ENCODE measurements around the gene DIRAS2.
"Not testable (repeated sequence)": the region's sequence is repeated elsewhere in the genome, so short reads cannot be mapped to it uniquely, and the experiment has no call there.

Gene DIRAS2

GRCh38 chr9:90642570-90643539 is at the start of gene DIRAS2:
Gene DIRAS2, minus strand, starts transcription at chr9:90642824. Its CDS starts 28,997 bp downstream, at chr9:90613827.
- no peak for DNase-seq (ENCODE audit: low read depth)

GRCh38 chr9:90684736-90685135 is 42.1 kb upstream of the DIRAS2 start:
- no peak for DNase-seq (ENCODE audit: low read depth)

DNA sequence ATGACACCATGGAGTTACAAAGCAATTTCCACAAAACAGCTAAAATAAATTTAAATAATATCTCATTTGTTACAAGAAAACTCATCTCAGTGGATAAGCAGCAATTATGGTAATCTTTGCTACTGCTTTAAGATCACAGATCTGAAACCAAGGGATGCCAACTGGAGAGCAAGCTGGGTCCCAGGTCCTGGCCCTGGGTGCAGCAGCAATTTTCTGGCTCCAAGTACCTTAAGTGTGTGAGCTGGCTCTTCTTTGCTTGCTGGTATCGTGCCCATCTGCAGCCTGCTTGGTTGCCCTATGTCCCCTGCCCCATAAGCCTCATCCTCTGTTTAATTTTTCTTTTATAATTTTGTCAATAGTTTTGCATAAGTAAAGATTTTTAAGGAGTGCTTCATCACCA is 41.5 kb upstream of the DIRAS2 start:
- DNase-seq (ENCODE audit: low read depth): no peak

DNA sequence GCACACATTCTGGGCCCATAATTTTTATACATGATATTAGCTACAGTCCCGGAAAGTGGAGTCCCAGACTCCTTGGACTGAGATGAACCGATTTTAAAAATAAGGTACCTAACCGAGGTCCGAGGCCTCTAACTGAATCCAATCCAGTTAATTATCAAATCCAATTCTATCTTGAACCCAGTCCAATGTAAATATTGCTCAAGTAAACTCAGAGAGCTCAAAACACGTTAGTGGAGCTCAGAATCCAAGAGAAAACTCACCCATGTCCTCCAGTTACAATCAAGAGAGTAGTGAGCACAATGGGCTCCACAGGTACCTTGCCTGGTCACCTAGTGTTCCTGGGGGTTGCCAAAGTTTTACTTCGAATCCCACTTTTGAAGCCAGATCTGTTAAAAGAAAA is 37.9 kb upstream of the DIRAS2 start:
- DNase-seq (ENCODE audit: low read depth): no peak

DNA sequence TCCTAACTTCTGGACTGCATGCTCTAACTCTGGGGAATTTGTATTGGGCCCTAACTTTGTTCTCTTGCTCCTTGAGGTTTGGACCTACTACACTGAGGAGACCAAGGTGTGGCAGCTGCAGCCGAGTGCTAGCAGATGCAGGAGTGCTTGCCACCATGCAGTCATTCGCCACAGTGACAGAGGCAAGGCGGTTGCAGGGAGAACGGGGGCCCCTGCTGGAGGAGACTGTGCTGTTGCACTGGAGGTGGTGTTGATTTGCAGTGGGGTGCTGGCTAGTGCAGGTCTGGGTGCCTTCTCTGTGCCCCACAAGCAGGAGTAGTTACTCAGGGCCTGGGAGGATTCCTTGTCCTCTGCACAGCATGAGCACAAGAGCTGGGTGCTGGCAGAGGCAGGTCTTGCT is 22.4 kb upstream of the DIRAS2 start:
- no peak for DNase-seq (ENCODE audit: low read depth)

DNA sequence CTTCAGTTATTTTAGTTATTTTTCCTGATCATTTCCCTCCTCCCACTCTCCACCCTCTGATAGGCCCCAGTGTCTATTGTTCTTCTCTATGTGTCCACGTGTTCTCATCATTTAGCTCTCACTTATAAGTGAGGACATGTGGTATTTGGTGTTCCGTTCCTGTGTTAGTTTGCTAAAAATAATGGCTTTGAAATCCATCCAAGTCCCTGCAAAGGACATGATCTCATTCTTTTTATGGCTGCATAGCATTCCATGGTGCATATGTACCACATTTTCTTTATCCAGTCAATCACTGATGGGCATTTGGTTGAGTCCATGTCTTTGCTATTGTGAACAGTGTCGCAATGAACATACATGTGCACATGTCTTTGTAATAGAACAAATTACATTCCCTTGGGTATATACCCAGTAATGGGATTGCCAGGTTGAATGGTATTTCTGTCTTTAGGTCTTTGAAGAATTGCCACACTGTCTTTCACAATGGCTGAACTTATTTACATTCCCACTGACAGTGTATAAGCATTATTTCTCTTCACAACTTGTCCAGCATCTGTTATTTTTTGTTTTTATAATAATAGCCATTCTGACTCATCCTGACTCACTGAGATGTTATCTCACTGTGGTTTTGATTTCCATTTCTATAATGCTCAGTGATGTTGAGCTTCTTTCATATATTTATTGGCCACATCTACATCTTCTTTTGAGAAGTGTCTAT is 17.2 kb upstream of the DIRAS2 start:
- DNase-seq (ENCODE audit: low read depth): no peak

GRCh38 chr9:90658783-90659182 is 16.2 kb upstream of the DIRAS2 start:
- no peak for DNase-seq (ENCODE audit: low read depth)

DNA sequence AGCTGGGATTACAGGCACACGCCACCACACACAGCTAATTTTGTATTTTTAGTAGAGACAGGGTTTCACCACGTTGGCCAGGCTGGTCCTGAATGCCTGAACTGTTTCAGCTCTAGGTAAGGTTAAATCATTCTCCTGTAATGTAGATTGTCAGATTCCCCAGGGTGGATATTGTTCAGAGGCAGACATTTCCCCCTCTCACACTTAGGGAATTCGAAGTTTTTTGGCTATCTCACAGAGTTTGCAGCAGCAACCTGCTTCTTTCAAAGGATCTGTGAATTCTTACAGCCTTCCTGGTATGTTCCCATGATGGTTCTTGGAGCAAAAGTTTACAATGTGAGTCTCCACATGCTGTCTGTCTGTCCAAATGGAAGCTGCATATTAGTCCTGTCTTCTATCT is 15.6 kb upstream of the DIRAS2 start:
- no peak for DNase-seq (ENCODE audit: low read depth)

GRCh38 chr9:90656876-90657275 is 14.3 kb upstream of the DIRAS2 start:
- DNase-seq (ENCODE audit: low read depth): not testable (repeated sequence)

- DNase-seq (ENCODE audit: low read depth): no peak
Observed at GRCh38 chr9:90651246-90651645, 8.6 kb upstream of the DIRAS2 start.

DNA sequence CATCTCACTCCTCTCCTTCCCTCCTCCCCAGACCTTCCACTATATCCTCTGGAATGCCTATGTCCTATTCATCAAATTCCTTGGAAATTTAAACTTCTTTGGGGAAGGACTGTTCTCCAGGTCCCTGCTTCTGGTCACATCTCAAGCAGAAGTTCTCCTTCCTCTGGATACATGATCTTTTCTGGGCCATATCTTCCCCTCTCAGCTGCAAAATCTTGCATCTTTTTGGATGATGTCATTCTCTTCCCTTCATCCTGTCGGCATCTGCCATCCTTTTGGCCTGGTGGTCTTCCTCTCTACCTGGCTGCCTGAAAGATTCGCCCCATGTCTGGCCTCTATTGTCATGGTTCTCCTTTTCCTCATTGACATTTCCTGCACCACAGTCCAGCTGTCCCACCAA is 5.2 kb upstream of the DIRAS2 start:
- no peak for DNase-seq (ENCODE audit: low read depth)

DNA sequence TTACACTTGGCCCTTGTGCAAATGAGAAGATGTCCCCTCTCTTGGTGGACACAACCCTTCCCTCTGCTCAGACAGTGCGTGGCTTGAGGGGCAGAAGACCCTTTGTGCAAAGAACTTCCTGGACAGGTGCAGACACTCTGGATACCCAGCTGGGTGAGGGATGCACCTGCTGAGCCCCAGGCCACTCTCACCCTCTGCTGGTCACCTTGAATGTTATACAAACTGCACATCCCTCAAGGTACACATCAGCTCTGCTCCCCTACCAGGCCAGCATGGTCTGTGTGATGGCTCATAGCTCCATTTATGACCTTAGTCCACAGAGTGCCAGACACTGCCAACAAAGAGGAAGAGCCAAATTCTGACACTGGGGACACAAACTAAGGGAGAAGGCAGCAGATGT is 3.1 kb upstream of the DIRAS2 start:
- DNase-seq (ENCODE audit: low read depth): no peak

DNA sequence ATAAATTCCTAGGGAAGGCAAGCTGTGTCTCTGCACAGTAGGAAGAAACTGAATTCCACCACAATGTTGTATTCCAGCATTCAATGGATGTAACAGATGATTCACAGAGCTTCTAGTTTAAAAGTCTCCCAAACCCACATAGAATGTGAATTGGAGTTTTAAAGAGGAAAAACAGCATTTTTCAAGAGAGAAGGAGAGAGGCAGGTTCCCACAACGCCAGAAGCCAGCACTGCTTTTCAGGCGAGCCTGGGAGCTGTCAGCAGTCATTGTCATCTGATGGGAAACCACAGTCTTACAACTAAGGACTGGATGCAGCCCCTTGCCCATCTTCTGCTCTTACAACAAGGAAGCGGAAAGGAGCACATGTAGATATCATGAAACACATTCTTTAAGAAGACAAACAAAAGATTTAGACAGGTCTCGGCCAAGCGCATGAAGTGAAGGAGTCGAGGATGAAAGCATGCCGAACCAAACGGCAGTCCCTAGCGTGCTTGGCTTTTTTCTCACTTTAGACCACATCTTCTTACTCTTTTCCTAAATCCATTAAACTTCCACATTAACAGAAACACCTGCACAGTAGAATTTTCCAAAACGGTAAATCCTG is 638 bp downstream of the DIRAS2 start:
- DNase-seq (ENCODE audit: low read depth): no peak

- DNase-seq (ENCODE audit: low read depth): no peak
Observed at GRCh38 chr9:90641086-90641485, 1.5 kb downstream of the DIRAS2 start.

- DNase-seq (ENCODE audit: low read depth): no peak
Observed at GRCh38 chr9:90640361-90640760, 2.3 kb downstream of the DIRAS2 start.

DNA sequence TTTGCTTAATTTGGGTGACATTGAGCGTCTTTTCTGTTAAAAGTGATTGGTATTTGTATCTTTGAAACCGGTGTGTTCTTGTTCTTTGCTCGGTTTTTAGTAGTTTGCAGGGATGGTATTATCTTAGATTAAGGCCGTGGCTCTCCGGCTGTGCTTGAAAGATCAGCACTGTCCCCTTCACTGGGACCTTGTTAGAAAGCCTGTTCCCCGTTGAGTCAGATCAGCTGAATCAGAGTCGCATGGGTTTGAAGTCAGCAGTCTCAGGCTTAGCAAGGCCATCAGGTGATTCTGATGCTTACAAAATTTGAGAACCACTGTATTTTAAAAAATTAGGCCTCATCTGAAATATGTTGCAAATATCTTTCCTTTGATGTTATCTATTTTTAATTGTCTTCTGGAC is 5.0 kb downstream of the DIRAS2 start:
- DNase-seq (ENCODE audit: low read depth): no peak

DNA sequence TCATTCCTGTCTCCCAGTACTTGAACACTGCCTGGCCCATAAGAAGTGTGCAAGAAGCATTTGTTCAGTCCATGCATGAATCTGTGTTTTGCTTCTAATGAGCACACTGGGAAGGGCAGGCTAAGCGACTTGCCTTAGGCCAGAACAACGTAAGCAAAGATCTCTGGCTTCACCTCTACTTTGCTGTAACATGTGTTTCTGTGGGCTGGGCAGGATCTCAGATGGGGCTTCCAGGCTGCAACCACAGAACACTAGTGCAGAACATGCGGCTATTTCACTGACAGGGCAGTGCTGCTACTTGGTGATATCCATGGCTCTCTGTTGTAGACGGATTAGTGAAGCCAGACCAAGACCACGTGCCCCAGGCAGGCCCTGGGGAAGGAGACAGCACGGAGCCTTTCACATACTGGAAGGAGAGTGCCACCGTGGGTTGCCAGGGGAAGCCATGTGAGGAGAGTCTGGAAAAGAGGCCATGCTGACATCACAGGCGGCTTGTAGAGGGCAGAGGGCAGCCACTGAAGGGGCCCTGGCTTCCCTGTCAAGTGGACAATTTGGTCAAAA is 9.9 kb downstream of the DIRAS2 start:
- DNase-seq (ENCODE audit: low read depth): no peak

DNA sequence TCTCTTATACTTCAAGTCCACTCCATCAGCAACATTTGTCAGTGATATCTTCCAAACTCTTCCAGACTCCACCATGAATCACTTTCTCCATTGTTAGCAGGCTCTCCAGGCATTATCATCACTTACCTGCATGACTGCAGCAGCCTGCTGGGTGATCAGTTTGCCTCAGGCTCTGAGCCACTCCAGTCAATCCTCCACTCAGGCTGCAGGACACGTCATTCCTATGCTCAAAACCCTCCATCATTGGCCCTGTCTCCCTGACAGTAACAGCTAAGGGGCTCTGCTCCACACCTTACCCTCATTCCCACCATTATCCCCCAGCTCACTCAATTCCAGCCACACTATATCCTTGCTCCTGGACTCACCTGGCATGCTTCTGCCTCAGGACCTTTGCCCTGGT is 10.7 kb downstream of the DIRAS2 start:
- no peak for DNase-seq (ENCODE audit: low read depth)

- DNase-seq (ENCODE audit: low read depth): no peak
Observed at GRCh38 chr9:90629991-90630390, 12.6 kb downstream of the DIRAS2 start.

DNA sequence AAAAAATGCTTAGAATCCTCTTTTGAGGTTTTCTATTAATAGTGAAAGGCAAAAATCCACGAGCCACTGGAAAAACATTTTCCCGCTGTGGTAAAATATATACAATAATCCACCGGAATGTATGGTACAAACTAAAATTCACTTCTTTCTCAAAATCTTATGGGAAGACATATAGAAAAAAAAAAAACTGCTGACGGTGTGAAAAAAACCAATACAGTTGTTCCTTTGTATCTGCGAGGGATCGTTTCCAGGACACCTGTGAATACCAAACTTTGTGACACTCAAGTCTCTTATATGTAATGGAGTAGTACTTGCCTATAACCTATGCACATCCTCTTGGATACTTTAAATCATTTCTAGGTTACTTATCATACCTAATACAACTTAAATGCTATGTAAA is 13.3 kb downstream of the DIRAS2 start:
- no peak for DNase-seq (ENCODE audit: low read depth)

GRCh38 chr9:90616806-90617205 is 25.8 kb downstream of the DIRAS2 start:
- no peak for DNase-seq (ENCODE audit: low read depth)

- DNase-seq (ENCODE audit: low read depth): no peak
Observed at GRCh38 chr9:90613502-90613901, 29.1 kb downstream of the DIRAS2 start.

- no peak for DNase-seq (ENCODE audit: low read depth)
Observed at GRCh38 chr9:90612957-90613356, 29.7 kb downstream of the DIRAS2 start.

Measured in activated T-helper 1 cell treated with Interleukin-2 at 50 U/mL for 16 hours (primary cell).